DMS114 treated with DMSO at 0.1 percent for 48 hours (cell line): Measurements from ENCODE around the gene TP53BP1.

Experiments used
- DNase-seq: peaks from one replicate; lab custom pipeline; 2025; ENCODE audit not compliant: unreplicated experiment; lab: John Stamatoyannopoulos, UW

TP53BP1 gene

DNA sequence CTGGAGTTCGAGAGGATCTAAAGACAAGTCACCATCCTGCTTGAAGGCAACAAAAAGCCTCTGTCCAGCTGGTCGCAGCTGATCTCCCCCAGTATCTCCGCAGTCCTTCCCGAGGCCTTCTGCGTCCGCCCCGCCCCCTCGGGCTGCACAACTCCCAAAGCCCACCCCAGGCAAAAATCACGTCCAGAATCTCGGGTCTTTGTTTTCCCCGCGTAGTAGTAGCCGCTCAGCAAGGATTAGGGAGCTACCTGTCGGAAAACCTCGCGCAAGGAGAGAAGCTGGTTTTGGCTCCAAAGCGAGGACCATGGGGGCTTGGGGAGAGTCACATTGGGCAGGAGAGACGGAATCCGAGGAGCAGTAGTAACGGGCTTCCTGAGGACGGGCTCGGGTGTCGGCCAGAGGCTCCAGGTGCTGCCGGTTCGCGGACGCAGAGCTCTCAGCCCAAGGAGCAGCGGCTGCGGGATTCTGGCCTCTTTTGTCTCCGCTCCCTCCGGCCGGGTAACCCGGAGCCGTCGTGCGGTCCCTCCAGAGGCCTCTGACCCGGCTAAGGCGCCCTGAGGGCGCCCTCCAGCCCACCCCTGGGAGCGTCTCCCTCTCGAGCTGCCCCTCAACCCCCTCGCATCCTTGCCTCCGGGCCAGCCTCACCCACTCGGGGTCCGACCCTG, 122.5 kb downstream of the TP53BP1 start:
- no peak for DNase-seq

DNA sequence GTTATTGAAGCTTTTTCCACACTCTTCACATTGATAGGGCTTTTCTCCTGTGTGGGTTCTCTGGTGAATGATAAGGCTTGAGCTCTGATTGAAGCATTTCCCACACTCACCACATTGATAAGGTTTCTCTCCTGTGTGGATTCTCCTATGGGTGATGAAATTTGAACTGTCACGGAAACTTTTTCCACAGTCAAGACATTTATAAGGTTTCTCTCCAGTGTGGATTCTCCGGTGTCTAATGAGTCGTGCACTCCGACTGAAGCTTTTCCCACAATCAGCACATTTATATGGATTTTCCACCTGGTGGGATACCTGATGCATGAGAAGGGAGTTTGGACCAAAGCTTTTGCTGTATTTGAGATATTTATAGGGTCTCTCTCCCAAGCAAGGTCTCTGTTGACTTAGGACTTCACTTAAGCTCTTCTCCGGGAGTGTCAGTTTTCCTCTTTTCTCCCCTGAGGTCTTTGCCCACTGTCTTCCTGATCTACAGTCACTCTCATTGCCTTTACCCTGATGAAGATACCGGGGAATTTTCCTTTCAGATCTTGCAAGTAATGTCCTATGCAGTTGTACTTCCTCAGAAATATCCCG, 131.5 kb downstream of the TP53BP1 start:
- DNase-seq: no peak

DNA sequence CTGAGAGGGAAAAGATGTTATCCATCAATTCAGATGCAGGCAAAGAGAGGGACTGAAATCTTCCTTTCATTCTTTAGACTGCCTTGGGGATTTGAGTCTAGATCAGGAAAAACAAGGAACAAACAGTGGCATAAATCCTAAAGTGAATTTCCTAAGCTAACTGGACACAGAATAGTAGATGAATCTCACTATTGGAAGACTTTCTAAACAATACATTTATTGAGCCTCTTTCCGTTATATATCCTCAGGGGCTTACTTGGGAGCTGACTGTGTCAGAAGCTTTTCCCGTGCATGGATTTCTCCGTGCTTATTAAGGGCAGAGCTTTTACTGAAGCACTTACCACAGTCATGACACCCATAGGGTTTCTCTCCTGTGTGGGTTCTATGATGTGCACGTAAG, 132.1 kb downstream of the TP53BP1 start:
- DNase-seq: no peak
